HEK293 (cell line): ENCODE measurements around the gene HGF.

ENCODE experiments used
- CTCF ChIA-PET: fragments of 350-600 bp; formaldehyde crosslinking; extraction: SDS; loops from one replicate; lab custom pipeline; 2021; ENCODE audit warnings: antibody characterized with exemption; lab: Yijun Ruan, JAX
- POLR2A ChIA-PET: fragments of 300-600 bp; formaldehyde crosslinking; extraction: SDS; loops from one replicate; lab custom pipeline; 2020; ENCODE audit warnings: antibody characterized with exemption, inconsistent platforms; lab: Yijun Ruan, JAX
- H3K27ac ChIP-seq: fragments of 200-500 bp; sonication (Bioruptor generic); 2 replicates; pipeline ENCODE4 v1.5.1; 2014; ENCODE audit warnings: low read depth, low read length, control low read depth, inconsistent platforms; ENCODE audit errors: extremely low read depth
- H3K36me3 ChIP-seq, 2 experiments: fragments of 200-500 bp in 1 of 2; sonication (Bioruptor generic) in 1 of 2; 1 replicate in 1 of 2; 2 replicates in 1 of 2; pipeline ENCODE4 v1.5.1; 2014 to 2017; ENCODE audit warnings: inconsistent platforms in 2 of 2, low read length in 2 of 2; ENCODE audit not compliant: control insufficient read depth in 2 of 2, insufficient read depth in 1 of 2
- H3K4me1 ChIP-seq: fragments of 200-500 bp; sonication (Bioruptor generic); 2 replicates; pipeline ENCODE4 v1.5.1; 2014; ENCODE audit warnings: mild to moderate bottlenecking, low read length, inconsistent platforms; ENCODE audit not compliant: control insufficient read depth, insufficient read depth
- H3K4me3 ChIP-seq: 2 replicates; pipeline ENCODE4 v1.5.1; 2011; ENCODE audit warnings: low read depth, mild to moderate bottlenecking, control low read depth, low read length, moderate library complexity
- H3K9me3 ChIP-seq: fragments of 200-500 bp; sonication (Bioruptor generic); 2 replicates; pipeline ENCODE4 v1.5.1; 2014; ENCODE audit warnings: low read depth, low read length, inconsistent platforms; ENCODE audit not compliant: control insufficient read depth, insufficient read depth
- EGR2 ChIP-seq: fragments of 450-650 bp; formaldehyde crosslinking; IDR thresholded peaks from 2 replicates; pipeline ENCODE4 v1.5.1; 2016; ENCODE audit warnings: low read depth, missing biosample characterization, missing genetic modification characterization
- GLIS1 ChIP-seq: fragments of 450-650 bp; formaldehyde crosslinking; IDR thresholded peaks from 2 replicates; pipeline ENCODE4 v1.5.1; 2016; ENCODE audit warnings: missing biosample characterization, missing genetic modification characterization
- HOXD13 ChIP-seq: sonication (generic); formaldehyde crosslinking; IDR thresholded peaks from 2 replicates; pipeline ENCODE4 v1.8.0; 2022; ENCODE audit warnings: missing genetic modification reagents, borderline replicate concordance
- MYNN ChIP-seq: fragments of 450-650 bp; formaldehyde crosslinking; IDR thresholded peaks from 2 replicates; pipeline ENCODE4 v1.5.1; 2016; ENCODE audit warnings: missing biosample characterization, missing genetic modification characterization, borderline replicate concordance
- SETDB1 ChIP-seq: IDR thresholded peaks from one replicate; pipeline ENCODE4 v1.6.1; 2017; ENCODE audit warnings: mild to moderate bottlenecking, low read length, moderate library complexity, mixed read lengths; ENCODE audit not compliant: insufficient read length
- SP7 ChIP-seq: fragments of 450-650 bp; formaldehyde crosslinking; IDR thresholded peaks from 2 replicates; pipeline ENCODE4 v1.5.1; 2016; ENCODE audit warnings: missing biosample characterization, missing genetic modification characterization
- ZBTB44 ChIP-seq: fragments of 450-650 bp; IDR thresholded peaks from 2 replicates; pipeline ENCODE4 v1.5.1; 2018; ENCODE audit warnings: missing biosample characterization, mild to moderate bottlenecking, missing genetic modification characterization
- ZEB2 ChIP-seq: fragments of 450-650 bp; formaldehyde crosslinking; IDR thresholded peaks from 2 replicates; pipeline ENCODE4 v1.5.1; 2016; ENCODE audit warnings: missing biosample characterization, missing genetic modification characterization
- ZFP37 ChIP-seq: fragments of 450-650 bp; formaldehyde crosslinking; IDR thresholded peaks from 2 replicates; pipeline ENCODE4 v1.5.1; 2016; ENCODE audit warnings: missing biosample characterization, missing genetic modification characterization
- ZNF10 ChIP-seq: fragments of 450-650 bp; formaldehyde crosslinking; IDR thresholded peaks from 2 replicates; pipeline ENCODE4 v1.5.1; 2017; ENCODE audit warnings: missing biosample characterization, missing genetic modification characterization
- ZNF112 ChIP-seq: fragments of 450-650 bp; formaldehyde crosslinking; IDR thresholded peaks from 2 replicates; pipeline ENCODE4 v1.5.0; 2017; ENCODE audit warnings: missing biosample characterization, missing genetic modification characterization
- ZNF140 ChIP-seq: fragments of 450-650 bp; formaldehyde crosslinking; IDR thresholded peaks from 2 replicates; pipeline ENCODE4 v1.5.1; 2016; ENCODE audit warnings: missing biosample characterization, missing genetic modification characterization
- ZNF169 ChIP-seq: fragments of 450-650 bp; formaldehyde crosslinking; IDR thresholded peaks from 2 replicates; pipeline ENCODE4 v1.5.1; 2016; ENCODE audit warnings: missing biosample characterization, missing genetic modification characterization
- ZNF214 ChIP-seq: fragments of 450-650 bp; formaldehyde crosslinking; IDR thresholded peaks from 2 replicates; pipeline ENCODE4 v1.5.1; 2017; ENCODE audit warnings: missing biosample characterization, mild to moderate bottlenecking, missing genetic modification characterization, borderline replicate concordance
- ZNF23 ChIP-seq: fragments of 450-650 bp; formaldehyde crosslinking; IDR thresholded peaks from 2 replicates; pipeline ENCODE4 v1.5.1; 2016; ENCODE audit warnings: missing biosample characterization, missing genetic modification characterization, borderline replicate concordance
- ZNF391 ChIP-seq: fragments of 450-650 bp; formaldehyde crosslinking; IDR thresholded peaks from 2 replicates; pipeline ENCODE4 v1.5.1; 2016; ENCODE audit warnings: low read depth, missing biosample characterization, missing genetic modification characterization, borderline replicate concordance
- ZNF48 ChIP-seq: fragments of 450-650 bp; formaldehyde crosslinking; IDR thresholded peaks from 2 replicates; pipeline ENCODE4 v1.5.1; 2016; ENCODE audit warnings: missing biosample characterization, missing genetic modification characterization
- ZNF548 ChIP-seq: fragments of 450-650 bp; formaldehyde crosslinking; IDR thresholded peaks from 2 replicates; pipeline ENCODE4 v1.5.1; 2016; ENCODE audit warnings: missing biosample characterization, missing genetic modification characterization
- ZNF677 ChIP-seq: fragments of 450-650 bp; IDR thresholded peaks from 2 replicates; pipeline ENCODE4 v1.5.0; 2018; ENCODE audit warnings: missing biosample characterization, mild to moderate bottlenecking, missing genetic modification characterization, moderate library complexity
- ZNF701 ChIP-seq: fragments of 450-650 bp; formaldehyde crosslinking; IDR thresholded peaks from 2 replicates; pipeline ENCODE4 v1.5.1; 2016; ENCODE audit warnings: missing biosample characterization, missing genetic modification characterization
- TF ChIP-seq, protein P1 (sequence below): fragments of 450-650 bp; formaldehyde crosslinking; IDR thresholded peaks from 2 replicates; pipeline ENCODE4 v1.5.1; 2016; ENCODE audit warnings: missing biosample characterization, missing genetic modification characterization, low read depth

The HGF gene

GRCh38 chr7:81791568-81792518, 22.0 kb upstream of the HGF start:
- ChIA-PET CTCF (interaction anchor here (1.1 kb wide), 1 partner anchor 9 kb away, joined by 3 read pairs; no protein-coding TSS in a partner anchor), POLR2A (no interaction called here)
- Histone ChIP-seq H3K4me1 (no peaks in the 10 kb centered on the region), H3K4me3 (no peak overlapping the region), H3K9me3 (no peaks in the 10 kb centered on the region), H3K27ac (no peak overlapping the region), H3K36me3 (no peaks in the 10 kb centered on the region)
- TF ChIP-seq SETDB1 (no peak), ZNF677 (tag by site-specific recombination) (no peak), ZNF391 (tag by site-specific recombination) (no peak)

GRCh38 chr7:81790686-81791085, 20.8 kb upstream of the HGF start:
- CTCF ChIA-PET: interaction anchor here (1.1 kb wide), 1 partner anchor 10 kb away, joined by 3 read pairs; no protein-coding TSS in a partner anchor
- Histone ChIP-seq H3K4me3 (no peak overlapping the region), H3K36me3 (no peaks in the 10 kb centered on the region), H3K4me1 (no peaks in the 10 kb centered on the region), H3K27ac (no peak overlapping the region), H3K9me3 (no peaks in the 10 kb centered on the region)
- TF ChIP-seq SP7 (tag by site-specific recombination): no peak
- TF ChIP-seq ZFP37: no peak
- no peak for TF ChIP-seq ZNF10 (tag by site-specific recombination)
- no peak for TF ChIP-seq MYNN (tag by site-specific recombination)
- no peak for TF ChIP-seq GLIS1 (tag by site-specific recombination)
- no peak for TF ChIP-seq ZNF701 (tag by site-specific recombination)
- TF ChIP-seq HOXD13: no peak
- TF ChIP-seq ZNF48: no peak
- TF ChIP-seq ZNF140: no peak
- no peak for TF ChIP-seq EGR2
- TF ChIP-seq ZNF169 (tag by site-specific recombination): no peak
- TF ChIP-seq ZNF23 (tag by site-specific recombination): no peak
- POLR2A ChIA-PET: no interaction called here

- no peaks in the 10 kb centered on the region for H3K9me3 ChIP-seq
- POLR2A ChIA-PET: no interaction called here
- CTCF ChIA-PET: no interaction called here
- H3K27ac ChIP-seq: no peak overlapping the region
- H3K4me1 ChIP-seq: no peaks in the 10 kb centered on the region
- no peak overlapping the region for H3K4me3 ChIP-seq
- no peaks in the 10 kb centered on the region for H3K36me3 ChIP-seq
- TF ChIP-seq ZNF548 (tag by site-specific recombination): no peak
- TF ChIP-seq, protein P1, sequence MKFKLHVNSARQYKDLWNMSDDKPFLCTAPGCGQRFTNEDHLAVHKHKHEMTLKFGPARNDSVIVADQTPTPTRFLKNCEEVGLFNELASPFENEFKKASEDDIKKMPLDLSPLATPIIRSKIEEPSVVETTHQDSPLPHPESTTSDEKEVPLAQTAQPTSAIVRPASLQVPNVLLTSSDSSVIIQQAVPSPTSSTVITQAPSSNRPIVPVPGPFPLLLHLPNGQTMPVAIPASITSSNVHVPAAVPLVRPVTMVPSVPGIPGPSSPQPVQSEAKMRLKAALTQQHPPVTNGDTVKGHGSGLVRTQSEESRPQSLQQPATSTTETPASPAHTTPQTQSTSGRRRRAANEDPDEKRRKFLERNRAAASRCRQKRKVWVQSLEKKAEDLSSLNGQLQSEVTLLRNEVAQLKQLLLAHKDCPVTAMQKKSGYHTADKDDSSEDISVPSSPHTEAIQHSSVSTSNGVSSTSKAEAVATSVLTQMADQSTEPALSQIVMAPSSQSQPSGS: no peak
- TF ChIP-seq ZNF23 (tag by site-specific recombination): no peak
- no peak for TF ChIP-seq ZEB2 (tag by site-specific recombination)
- no peak for TF ChIP-seq ZNF112 (tag by site-specific recombination)
- no peak for TF ChIP-seq ZBTB44 (tag by site-specific recombination)
- no peak for TF ChIP-seq ZNF214 (tag by site-specific recombination)
Measured at GRCh38 chr7:81790120-81790500, 20.3 kb upstream of the HGF start.
